HG03457 (cell line): ENCODE measurements around the gene PLEKHG5.
"Not testable (repeated sequence)": the region's sequence is repeated elsewhere in the genome, so short reads cannot be mapped to it uniquely, and the experiment has no call there.

Experiments used
- ATAC-seq: cut with Tn5 transposase; IDR thresholded peaks from one replicate; pipeline ENCODE4 v1.9.1; 2021; ENCODE audit warnings: moderate number of reproducible peaks; ENCODE audit not compliant: unreplicated experiment

Gene PLEKHG5

DNA sequence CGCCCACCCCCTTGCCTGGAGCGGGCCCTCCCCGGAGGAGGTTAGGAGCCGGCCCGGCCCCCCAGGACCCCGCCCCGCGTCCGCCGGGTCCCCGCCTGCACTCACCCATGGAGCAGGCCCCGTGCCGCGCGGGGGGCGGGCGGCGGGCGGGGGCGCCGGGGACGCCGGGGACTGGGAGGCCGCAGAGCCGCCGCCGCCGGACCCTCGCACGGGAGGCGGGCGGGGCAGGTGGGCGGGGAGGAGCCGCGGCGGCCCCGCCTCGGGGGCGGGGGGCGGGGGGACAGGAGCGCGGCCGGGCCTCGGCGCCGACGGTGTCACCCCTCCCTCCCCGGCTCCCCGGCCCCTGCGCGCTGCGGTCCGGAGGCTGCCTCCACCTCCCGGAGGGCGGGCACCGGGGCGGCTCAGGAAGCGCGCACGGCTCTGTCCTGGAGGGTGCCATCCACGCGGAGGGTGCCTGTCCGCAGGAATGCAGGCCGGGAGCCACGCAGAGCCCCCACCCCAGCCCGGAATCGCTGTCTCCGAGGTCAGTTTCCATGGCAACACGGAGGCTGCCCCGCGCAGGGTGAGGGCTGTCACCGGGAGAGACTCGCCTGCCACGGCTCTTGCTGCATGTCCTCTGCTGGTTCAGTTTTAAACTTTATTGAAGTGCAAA is 5.9 kb upstream of the PLEKHG5 start:
- no peak for ATAC-seq

DNA sequence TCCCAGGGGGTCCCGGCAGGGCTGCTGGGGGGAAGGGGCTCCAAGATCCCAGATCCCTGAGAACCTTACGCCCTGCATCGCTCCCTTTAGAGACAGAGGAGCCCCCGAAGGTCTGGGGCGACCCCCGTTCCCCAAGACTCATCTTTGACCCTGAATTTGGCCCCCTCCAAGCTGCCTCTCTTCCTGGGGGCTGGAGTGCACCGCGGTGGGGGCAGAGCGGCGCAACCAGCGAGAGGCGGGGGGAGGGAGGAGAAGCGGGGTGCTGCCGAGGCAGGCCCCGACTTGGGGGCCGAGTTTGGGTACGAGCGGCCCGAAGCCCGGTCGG is 5.4 kb upstream of the PLEKHG5 start:
- no peak for ATAC-seq

DNA sequence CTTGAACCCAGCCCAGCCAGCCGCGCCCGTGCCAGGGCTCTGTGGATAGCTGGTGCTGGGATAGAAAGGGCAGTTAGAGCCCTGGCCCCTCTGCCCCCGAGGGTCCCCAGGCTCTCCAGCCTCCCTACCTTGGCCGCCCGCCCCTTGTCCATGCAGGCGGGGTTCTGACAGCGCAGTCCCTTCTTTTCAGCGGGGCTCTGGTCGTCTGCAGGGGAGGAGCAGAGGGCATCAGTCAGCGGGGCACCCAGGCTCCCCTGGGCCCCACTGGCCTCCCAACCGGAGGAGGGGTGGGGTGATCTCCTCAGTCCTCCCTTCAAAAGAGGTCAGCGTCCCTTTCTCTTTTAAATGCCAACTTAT is 4.9 kb upstream of the PLEKHG5 start:
- ATAC-seq = no peak

DNA sequence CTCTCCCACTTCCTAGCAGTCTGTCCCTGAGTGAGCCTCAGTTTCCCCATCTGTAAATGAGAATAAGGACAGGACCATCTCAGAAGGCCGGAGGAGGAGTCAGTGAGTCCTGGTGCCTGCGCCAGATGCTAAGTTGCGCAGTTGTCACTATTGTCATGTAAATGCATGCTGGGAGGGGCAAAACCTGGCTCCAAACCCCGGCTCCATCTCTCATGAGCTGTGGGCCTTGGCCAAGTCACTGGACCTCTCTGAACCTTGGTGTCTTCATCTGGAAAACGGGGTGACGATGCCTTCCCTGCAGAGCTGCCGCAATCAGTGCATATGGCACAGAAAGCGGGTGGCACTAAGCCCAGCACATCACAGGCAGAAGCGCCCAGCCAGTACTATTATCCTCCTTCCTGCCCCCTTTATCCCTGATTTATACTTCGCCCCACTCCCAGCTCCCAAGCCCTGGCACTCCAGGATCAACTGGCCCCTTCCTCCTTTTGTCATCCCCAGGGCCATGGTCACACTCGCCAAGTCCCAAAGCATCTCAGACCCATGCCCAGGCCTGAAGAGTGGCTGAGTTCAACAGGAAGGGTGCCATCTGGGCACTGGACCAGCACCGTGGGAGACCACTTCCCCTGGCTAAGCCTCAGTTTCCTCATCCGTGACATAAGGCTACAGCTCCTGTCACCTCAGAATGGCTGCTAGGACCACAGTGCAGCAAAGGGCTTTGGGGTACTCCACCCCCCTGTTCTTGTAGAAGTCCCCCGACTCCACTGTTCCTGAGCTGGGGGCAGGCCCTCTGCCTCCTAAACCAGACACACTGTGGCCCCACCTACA is 4.3 kb upstream of the PLEKHG5 start:
- no peak for ATAC-seq

DNA sequence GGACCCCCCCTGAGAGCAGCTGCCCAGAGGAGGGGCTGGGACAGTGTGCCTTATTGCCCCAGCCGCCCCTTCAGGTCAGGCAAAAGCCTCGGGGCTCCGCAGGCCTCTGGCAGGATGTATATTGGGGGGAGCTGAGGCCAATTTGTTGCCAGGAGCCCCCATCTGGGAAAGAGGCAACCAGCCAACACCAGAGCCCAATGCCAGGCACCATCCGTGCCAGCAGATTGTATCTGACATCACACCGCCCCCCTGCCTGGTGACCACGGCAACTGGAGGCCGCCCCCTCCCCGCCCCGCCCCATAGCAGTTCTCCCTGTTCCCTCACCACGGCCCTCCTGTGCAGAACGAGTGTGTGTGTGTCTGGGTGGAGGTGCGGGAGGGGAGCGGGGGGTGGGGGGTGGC is 3.6 kb upstream of the PLEKHG5 start:
- ATAC-seq = no peak

DNA sequence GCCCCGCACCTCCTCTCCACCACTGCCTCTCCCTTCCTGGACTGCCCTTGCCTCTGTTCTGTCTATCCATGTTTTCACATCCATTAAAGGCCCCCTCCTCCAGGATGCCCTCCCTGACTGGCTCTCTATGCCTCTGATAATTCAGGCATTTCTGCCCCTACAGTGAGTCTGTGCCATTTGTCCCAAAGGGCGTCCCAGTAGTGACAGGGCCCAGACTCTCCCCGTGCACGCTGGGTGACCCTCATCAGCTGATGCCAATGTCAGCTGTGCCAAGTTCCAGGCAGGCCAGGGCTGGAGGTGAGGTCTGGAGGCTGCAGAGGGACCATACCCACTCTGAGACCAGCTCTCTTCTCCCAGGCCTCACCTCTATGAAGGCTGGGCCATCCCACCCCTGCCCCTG is 3.2 kb upstream of the PLEKHG5 start:
- ATAC-seq = no peak

DNA sequence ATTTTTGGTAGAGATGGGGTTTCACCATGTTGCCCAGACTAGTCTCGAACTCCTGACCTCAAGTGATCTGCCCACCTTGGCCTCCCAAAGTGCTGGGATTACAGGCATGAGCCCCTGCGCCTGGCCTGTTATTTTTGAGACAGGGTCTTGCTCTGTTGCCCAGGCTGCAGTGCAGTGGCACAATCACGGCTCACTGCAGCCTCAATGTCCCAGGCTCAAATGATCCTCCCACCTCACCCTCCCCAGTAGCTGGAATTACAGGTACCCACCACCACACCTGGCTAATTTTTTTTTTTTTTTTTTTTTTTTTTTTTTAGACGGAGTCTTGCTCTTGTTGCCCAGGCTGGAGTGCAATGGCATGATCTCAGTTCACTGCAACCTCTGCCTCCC is 2.4 kb upstream of the PLEKHG5 start:
- ATAC-seq = not testable (repeated sequence)

DNA sequence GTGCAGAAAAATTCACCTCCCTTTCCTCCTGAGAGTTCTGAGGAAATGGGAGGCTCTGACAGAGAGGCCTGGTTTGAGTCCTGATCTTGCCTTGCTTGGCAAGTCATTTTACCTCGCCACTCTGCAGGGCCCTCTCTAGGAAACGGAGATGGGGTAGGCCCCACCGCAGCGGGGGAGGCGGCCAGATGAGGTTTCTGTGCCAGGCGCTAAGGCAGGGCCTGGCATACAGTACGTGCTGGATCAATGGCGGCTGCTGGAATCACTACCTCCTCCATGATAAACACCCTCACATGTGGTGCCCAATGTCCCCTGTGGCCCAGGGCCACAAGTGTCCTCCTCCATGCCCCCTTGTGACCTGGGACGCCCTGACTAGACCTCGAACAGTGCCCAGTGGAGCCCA is 499 bp upstream of the PLEKHG5 start:
- ATAC-seq = no peak

DNA sequence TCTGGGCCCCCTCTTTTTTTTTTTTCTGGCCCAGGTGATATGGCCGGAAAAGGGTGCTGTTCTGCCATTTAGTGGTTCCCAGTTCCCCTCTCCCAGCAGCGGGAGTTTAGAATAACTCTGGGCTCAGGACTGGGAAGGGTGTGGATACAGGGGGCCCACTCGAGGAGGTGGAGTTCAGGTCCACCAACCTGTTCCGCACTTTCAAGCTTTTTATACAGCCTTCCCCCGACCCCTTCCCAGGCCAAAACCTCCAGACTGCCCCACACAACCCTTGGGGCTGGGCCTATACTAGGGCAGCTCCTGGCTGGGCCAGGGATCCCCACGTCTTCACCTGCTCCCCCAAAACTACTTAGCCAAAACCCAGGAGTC is 402 bp downstream of the PLEKHG5 start:
- no peak for ATAC-seq

DNA sequence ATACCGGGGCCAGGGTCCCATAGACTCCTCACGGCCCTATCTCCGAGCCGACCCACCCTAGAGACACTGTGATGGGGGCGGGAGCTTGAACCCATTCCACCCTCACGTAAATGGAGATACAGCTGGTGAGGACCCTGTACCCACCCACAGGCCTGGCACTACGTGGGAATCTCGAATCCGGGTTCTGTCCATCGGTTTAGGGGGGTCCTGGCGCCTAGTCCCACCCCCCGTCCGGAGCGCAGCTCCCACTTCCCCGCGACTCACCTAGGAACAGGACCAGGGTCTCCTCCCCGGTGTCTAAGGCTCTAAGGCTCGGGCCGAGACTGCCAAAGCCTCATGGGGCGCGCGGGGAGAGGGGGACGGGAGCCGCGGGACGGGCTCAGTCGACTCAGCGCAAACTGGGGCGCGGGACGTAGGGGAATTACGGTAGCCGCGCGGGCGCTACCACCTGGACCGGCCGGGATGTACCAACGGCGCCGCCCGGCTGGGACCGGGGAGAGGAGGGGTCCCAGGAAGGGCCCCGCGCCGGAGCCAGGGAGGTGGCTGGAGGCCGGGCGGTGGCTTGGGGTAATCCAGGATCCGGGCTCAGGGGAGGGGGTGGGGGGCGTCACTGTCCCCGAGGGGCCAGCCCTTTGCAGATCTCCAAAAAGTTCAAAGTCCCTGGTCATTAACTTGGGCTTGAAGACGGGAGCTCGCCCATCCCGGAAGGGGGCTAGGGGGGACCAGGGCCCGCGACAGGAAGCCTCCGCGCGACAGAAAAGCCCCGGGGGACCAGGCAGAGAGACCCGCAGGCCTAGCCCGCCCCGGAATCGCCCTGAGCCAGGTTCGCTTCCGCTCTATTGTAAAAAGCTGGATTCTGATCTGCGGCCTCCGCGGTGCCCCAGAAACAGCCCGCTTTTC is 1.0 kb downstream of the PLEKHG5 start:
- ATAC-seq = no peak

DNA sequence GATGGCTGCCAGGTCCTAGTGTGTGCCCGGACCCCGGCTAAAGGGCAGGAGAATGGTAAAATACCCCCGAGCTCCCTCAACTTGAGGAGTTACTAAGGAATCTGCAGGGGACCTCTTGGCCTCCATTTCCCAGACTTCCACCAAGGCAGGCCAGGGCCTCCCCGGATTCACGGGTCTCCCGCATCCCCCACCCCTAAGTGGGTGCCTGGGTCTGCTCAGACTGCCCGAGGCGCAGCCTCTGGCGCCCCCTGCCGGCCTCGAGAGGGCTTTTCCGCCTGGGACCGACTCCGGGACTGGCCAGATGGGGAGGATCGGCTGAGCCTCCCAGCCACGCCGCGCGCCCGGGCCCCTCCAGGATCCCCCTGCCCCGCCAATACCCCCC is 1.7 kb downstream of the PLEKHG5 start:
- ATAC-seq = no peak

DNA sequence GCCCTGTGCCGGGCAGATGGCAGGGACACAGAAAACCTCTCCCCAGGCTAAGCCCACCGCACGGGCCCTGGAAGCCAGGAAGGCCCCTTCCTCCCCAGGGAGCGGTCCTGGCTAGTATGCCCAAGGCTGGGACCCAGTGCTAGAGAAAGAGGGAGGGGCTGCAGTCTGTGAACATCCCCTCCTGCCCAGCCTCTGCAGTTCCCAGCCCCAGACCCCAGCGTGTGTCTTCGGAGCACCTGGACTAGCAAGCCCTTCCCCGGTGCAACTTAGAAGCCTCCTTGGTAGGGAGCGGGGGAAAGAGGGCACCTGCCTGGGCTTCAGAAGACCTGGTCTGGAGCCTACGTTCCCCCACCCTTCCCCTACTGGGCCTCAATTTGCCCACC is 2.1 kb downstream of the PLEKHG5 start:
- ATAC-seq = no peak

DNA sequence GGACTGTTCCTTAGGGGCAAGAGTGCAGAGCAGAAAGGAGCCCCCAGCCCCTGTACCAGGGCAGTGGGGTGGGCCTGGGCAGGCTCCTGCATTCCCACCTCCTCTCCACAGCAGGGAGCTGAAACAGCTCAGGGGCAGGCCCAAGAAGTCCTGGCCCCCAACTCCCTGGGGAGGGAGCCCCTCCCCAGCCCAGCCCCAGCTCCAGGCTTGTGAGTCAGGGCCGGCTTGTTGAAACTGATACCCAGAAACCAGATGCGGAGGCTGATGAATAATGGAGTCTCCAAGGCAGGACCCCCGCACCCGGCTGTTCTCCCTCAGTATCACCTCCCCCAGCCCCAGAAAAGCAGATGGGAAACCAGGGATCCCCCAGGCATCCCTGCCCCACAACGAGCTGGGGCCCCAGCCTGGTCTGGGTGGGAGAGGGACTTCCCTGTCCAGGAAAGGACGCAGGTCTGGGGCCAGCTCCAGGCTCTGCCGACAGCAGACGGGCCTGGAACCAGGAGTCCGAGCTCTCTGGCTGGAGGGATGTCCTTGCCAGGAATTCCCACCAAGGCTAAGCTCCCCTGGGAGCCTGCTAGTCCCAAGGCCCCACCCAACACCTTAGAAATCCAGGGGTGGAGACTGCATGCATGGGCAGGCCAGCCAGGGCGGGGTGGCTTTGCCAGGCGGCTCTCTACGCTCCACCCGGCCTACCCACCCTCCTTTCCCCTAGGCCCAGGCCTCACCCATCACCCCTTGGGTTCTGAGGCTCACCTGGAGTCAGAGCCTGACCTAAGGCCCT is 2.7 kb downstream of the PLEKHG5 start:
- ATAC-seq = no peak

DNA sequence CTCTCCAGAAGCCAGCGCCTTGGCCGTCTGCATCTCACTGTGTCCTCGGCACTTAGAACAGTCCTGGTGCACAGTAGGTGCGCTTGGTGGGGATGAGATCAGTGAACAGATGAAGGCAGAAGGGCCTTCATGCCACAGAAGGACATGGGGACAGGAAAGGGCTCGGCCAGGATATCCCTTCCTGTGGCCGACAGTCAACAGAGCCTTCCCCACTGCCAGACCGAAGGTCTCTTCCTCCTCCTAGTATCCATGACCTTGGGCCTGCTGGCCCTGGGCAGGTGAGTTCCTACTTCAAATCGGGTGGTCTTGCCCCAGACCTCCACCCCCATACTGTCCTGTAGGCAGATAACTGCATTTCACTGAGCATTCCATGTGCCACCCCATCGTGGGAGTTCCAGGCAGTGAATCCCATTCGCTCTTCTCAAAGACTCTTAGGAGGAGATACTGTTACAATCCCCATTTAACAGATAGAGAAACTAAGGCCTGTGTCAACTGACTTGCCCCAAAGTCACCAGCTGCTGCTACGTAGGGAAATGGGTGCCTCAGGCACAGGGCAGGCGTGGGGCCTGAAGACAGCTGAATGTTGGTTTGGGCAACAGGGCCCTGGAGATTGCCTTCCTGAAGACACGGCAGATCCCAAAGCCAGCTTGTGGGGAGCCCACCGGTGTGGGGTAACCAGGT is 3.5 kb downstream of the PLEKHG5 start:
- ATAC-seq = no peak

DNA sequence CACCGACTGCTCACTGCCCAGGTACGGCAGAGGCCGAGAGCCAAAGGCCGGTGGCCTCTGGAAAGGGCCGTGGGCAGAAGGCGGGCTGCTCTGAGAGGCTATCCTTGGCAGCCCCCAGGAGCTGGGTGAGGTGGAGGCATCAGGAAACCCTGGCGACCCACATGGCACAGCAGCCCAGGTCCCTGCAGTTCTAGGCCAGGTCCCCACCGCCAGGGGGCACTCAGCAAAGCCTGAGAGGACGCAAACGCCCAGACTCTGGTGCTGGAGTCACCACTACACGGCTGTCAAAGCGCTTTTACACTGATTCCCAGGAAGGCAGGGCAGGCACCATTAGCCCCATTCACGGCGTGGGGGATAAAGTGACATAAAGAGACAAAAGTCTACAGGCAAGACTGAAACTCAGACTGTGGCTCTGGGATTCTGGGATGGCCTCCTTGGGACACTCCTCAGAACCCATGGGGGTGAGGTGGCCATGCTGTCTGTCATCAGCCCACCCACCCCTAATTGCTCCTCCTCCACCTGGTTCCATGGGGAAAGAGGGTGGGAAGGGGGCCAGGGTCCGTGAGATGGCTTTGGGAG is 4.9 kb downstream of the PLEKHG5 start:
- no peak for ATAC-seq

DNA sequence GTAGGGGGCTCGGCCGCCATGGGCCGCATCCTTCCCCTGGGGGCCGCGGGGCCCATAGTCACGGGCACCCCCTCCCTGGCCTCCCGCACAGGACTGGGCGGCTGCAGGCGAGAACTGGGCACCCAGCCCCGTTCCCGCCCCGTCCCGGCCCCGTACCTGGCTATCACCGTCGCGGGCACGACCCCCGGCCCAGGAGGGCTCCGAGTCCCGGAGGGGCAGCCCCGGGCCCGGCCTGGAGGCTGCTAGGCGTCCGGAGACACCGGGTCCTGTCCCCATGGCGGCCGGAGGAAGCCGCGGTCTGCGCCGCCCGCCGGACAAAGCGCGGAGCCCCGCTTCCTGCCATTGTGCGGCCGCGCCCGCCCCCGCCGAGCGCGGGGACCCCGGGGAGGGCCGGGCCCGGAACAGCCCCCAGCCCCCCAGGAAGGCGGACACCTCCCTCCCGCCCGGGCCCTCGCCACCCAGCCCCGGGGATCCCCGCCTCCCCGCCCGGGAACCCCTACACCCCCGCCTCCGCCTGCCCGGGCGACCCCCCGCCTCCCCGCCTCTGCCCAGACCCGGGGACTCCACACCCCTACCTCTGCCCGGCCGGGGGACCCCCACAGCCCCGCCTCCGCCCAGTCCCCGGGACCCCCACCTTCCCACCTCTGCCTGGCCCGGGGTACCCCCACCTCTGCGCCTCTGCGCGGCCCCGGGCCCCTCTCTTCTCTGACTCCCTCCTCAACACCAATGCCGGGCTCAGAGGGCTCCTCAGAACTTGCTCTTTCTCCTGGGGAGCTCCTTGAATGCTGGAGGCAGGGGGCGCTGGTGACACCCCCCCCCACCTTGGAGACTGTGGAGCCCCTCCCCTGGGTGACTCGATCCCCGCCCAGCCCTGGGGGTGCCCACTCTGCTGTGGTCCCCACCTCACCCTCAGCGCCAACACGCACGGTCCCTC is 6.0 kb downstream of the PLEKHG5 start:
- ATAC-seq = no peak

DNA sequence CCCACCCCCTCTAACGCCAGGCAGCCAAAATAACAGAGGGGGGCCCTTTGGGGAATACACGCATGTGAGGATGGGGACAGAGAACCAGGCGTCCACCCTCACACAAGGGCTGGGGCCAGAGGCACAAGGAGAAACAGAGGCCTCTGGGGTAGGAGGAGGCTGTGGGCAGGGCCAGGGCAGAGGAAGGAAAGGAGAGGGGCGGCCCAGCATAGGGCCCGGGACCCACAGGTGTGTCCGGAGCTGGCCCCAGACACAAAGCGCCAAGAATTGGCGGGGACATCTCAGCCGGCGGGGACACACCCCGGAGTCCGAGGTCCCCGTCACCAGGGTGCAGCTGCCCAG is 6.7 kb downstream of the PLEKHG5 start:
- ATAC-seq = no peak

DNA sequence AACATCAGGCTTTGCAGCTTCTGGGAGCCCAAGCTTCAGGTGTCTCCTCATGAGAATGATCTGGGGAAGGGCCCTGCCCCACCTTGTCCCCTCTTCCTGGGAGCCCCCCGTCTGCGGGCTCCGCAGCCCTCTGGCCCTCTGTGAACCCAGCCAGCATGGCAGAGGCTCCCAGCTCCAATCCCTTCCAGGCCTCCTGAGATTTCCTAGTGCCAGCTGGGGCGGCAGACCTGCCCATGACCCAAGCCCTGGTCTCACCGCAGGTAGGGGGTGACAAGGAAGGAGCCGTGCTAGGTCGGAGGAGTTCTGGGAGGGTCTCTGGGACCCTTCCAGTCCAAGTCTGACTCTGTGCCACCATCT is 7.7 kb downstream of the PLEKHG5 start:
- ATAC-seq = no peak

DNA sequence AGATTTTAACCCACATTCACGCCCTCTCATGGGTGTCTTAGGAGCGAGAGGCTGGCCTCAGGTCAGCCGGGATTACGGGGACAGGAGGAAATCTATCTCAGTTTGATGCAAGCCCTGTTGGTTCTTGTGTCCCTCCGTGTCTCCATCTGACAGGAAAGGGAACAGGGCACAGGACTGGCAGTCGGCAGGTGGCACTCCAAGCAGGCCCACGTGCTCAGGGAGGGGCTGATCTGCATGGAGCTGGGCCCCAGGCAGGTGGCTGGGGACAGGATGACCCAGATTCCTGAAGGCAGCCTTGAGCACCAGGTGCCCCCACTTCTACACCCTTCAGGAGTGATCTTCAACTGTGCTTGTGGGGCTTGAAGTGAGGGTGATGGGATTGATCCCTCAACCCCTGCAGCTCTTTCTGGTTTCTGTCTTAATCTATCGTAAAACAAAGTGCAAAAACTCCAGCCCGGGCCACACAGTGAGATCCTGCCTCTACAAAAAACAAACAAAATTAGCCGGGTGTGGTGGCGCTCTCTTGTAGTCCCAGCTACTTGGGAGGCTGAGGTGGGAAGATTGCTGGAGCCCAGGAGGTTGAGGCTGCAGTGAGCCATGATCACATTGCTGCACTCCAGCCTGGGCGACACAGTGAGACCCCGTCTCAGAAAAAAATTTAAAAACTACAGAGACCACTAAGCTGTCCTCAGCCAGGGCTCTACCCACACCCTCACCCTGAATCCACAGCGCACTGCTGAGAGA is 8.3 kb downstream of the PLEKHG5 start:
- no peak for ATAC-seq
